ENCODE data around the gene HENMT1.

DNA sequence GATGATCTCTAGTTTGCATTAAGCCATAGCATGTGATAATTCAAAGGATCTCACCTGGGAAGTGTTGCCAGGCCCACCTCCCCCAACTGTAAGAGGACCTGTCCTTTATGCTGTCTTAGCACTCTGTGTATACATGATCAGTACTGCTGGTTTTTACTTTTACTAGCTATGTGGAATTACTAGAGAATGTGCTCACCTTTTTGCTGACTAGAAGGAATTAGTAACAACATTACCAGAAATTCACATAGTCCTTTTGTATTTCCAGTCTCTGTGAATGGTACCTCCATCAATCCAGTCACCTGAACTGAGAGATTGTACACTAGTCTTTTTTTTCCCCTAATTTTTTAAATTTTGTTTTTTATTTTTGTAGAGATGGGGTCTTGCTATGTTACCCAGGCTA is 54.4 kb downstream of the HENMT1 start:
- TF ChIP-seq POLR2AphosphoS5 (IDR thresholded peaks at IDR 0.05; ENCODE audit: low read depth, low read length) (no peak), YY1 (IDR thresholded peaks at IDR 0.05; ENCODE audit: extremely low read depth, insufficient replicate concordance, low read depth, low read length) (no peak), POLR2A (IDR thresholded peaks at IDR 0.05; ENCODE audit: borderline replicate concordance, extremely low read depth, insufficient read depth, insufficient read length) (no peak), FOSL1 (IDR thresholded peaks at IDR 0.05; ENCODE audit: low read depth) (no peak)
- TF ChIP-seq, protein P1, sequence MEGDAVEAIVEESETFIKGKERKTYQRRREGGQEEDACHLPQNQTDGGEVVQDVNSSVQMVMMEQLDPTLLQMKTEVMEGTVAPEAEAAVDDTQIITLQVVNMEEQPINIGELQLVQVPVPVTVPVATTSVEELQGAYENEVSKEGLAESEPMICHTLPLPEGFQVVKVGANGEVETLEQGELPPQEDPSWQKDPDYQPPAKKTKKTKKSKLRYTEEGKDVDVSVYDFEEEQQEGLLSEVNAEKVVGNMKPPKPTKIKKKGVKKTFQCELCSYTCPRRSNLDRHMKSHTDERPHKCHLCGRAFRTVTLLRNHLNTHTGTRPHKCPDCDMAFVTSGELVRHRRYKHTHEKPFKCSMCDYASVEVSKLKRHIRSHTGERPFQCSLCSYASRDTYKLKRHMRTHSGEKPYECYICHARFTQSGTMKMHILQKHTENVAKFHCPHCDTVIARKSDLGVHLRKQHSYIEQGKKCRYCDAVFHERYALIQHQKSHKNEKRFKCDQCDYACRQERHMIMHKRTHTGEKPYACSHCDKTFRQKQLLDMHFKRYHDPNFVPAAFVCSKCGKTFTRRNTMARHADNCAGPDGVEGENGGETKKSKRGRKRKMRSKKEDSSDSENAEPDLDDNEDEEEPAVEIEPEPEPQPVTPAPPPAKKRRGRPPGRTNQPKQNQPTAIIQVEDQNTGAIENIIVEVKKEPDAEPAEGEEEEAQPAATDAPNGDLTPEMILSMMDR (IDR thresholded peaks at IDR 0.05 in 2 of 3, conservative IDR thresholded peaks at IDR 0.05 in 1 of 3; ENCODE audit: borderline replicate concordance in 1 of 3, insufficient read depth in 1 of 3, low read depth in 2 of 3, low read length in 2 of 3) = no peak
